LNCaP clone FGC (cell line): ENCODE data around the gene SLC22A12.
A peak's percentile ranks its signal among the peaks of the same experiment; 100 is the strongest.

Source experiments
- DNase-seq: peaks from one replicate; pipeline ENCODE4 v3.0.0-alpha.2; 2011; ENCODE audit warnings: low read depth
- H3K4me3 ChIP-seq: 2 replicates; pipeline ENCODE4 v1.5.1; 2011; ENCODE audit warnings: mild to moderate bottlenecking, low read depth, low read length, control low read depth
- TF ChIP-seq, protein P1 (sequence below): IDR thresholded peaks from 2 replicates; pipeline ENCODE4 v1.5.1; 2012; ENCODE audit warnings: mild to moderate bottlenecking; ENCODE audit not compliant: control insufficient read depth, insufficient read depth; ENCODE audit errors: extremely low read depth

The SLC22A12 gene

GRCh38 chr11:64642418-64642735, 51.4 kb downstream of the SLC22A12 start:
- DNase-seq: no peak
- TF ChIP-seq, protein P1, sequence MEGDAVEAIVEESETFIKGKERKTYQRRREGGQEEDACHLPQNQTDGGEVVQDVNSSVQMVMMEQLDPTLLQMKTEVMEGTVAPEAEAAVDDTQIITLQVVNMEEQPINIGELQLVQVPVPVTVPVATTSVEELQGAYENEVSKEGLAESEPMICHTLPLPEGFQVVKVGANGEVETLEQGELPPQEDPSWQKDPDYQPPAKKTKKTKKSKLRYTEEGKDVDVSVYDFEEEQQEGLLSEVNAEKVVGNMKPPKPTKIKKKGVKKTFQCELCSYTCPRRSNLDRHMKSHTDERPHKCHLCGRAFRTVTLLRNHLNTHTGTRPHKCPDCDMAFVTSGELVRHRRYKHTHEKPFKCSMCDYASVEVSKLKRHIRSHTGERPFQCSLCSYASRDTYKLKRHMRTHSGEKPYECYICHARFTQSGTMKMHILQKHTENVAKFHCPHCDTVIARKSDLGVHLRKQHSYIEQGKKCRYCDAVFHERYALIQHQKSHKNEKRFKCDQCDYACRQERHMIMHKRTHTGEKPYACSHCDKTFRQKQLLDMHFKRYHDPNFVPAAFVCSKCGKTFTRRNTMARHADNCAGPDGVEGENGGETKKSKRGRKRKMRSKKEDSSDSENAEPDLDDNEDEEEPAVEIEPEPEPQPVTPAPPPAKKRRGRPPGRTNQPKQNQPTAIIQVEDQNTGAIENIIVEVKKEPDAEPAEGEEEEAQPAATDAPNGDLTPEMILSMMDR: no peak
- no peak overlapping the region for H3K4me3 ChIP-seq

DNA sequence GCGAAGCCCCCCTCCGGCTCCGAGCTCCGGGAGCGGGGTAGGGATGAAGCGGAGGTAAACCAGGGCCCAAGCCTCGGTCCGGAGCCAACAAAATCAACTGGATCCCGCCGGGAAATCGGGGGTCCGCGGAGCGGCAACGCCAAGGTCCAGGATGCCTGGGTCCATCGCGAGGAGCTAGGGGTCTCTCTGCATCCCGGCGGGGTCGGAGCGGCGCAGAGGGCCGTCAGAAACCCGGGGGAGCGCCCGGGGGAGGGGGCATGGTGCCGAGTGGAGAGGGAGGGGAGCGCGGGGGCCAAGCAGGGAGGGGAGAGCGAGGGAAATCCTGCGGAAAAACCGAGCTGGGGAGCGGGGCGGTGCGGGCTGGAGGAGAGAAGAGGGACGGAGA, 51.8 kb downstream of the SLC22A12 start:
- TF ChIP-seq, protein P1: no peak
- no peak overlapping the region for H3K4me3 ChIP-seq

DNA sequence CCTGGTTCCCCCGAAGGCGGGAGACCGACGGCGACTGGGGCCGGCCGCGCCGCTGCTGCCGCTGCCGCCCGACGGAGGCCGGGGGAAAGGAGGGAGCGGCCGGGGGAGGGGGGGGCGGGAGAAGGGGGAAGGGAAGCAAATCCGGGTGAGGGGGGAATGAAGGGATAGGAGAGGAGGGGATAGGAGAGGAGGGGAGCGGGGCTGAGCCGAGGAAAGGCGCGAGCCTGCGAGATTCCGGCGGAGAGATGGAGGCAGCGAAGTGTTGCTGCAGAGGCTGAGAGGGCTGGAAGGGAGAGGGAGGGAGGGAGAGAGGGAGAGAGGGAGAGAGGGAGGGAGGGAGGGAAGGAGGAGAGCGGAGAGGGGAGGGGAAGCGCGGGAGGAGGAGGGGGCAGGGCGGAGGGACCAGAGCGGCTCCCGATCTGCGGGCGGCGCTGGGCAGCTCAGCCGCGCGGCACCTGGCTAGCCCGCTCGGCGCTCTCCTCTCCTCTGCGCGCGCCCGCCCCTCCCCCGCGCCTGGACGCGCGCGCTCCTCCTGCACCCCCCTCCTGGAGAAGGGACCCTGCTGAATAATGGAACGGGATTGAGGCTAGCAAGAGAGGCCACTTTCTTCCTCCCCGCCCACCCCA, 52.3 kb downstream of the SLC22A12 start:
- no peak overlapping the region for H3K4me3 ChIP-seq
- TF ChIP-seq, protein P1: peak; percentile 20; the same call in 1 of the 2 replicates
- DNase-seq: no peak

More for the DNA sequence above, 51.8 kb downstream of the SLC22A12 start:
- DNase-seq: no peak

DNA sequence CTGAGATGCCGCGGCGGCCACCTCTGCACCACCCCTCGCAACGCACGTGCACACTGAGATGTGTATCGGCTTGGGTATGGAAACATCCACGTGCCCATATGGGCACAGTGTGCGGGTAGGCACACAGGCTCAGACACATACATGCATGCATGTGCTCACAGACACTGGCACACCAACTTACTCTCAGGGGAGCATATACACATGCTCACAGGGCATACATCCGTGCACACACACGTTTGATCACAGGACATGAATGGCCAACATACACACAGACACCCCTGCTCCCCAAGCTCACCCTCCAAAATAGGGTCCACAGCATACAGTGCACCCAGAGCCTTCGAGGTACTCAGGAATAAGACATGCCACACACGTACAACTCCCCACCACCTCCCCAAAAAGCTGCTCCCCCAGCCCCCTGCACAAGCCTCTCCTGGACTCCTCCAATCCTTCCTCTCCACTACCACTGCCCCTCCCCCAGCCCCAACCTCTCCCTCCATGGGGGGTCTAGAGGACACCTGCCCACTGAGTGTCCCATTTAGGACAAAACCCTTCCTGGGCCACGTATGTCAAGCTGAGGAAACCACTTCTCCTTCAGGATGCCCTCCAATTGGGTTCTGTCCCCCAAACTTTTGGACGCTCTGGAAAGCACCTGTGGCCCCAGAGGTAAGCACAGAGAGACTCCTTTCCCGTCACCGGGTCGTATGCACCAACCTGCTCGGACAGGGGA, 53.1 kb downstream of the SLC22A12 start:
- no peak overlapping the region for H3K4me3 ChIP-seq
- TF ChIP-seq, protein P1: no peak
- DNase-seq: no peak

- H3K4me3 ChIP-seq: no peak overlapping the region
- TF ChIP-seq, protein P1: no peak
- DNase-seq: no peak
Observed at GRCh38 chr11:64644647-64645275, 53.7 kb downstream of the SLC22A12 start.

DNA sequence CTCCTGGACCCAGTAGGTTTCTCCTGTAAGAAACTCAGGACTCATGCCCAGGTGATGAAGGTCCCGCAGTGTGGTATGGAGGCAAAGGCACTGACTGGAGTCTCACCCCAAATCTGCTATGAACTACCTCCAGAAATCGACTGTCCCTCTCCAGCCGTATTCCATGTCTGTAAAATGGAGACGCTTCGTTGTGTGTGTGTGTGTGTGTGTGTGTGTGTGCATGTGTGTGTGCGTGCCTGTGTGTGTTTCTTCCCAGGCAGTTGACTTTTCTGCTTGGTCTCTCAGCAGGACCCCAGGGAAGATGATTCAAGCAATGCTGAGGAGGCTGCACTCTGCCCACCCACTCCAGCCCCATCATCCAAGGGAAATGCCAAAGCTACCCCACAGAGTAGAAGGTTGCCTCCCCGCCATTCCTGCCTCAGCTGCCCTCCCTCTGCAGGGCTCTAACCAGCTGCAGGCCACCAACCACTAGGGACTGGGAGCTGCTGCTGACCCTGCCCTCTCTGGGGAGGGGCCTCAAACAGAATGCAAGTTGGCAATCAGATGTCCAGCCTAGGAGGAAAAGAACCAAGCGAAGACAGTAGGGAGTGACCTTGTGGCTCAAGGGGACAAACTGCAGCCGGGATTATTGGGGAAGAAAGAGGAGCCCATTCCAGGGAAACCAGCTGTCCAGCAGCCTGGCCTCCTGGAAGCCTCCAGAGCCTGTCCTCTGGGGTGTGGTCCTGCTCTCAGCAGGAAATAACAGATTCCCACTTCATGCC, 56.2 kb downstream of the SLC22A12 start:
- TF ChIP-seq, protein P1: no peak
- no peak for DNase-seq
- H3K4me3 ChIP-seq: no peak overlapping the region
